ENCODE results near the gene SCYGR2.
"Not testable (repeated sequence)": the region's sequence is repeated elsewhere in the genome, so short reads cannot be mapped to it uniquely, and the experiment has no call there.

Gene SCYGR2, protein sequence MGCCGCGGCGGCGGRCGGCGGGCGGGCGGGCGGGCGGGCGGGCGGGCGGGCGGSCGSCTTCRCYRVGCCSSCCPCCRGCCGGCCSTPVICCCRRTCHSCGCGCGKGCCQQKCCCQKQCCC

DNA sequence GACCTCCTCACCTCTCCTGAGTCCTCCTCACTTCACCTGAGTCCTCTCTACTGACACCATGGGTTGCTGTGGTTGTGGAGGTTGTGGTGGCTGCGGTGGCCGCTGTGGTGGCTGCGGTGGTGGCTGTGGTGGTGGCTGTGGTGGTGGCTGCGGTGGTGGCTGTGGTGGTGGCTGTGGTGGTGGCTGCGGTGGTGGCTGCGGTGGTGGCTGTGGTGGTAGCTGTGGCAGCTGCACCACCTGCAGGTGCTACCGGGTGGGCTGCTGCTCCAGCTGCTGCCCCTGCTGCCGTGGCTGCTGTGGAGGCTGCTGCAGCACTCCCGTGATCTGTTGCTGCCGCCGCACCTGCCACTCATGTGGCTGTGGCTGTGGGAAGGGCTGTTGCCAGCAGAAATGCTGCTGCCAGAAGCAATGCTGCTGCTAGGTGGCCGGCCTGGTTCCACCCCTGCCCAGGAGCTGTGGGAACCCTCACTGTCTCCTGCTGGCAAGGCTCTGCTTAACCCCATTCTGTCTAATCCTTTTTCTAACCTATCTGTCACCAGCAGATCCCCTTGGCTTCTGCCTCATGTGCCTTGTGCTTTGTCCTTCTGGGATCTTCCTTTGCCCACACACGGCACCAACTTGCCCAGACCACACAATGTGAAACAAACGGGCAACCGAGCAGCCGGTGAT lies at the start of gene SCYGR2:
Gene SCYGR2 (plus strand): TSS at position 59 of the 669 bp plus-strand sequence. CDS start 0 bp downstream, at position 59.
- not testable (repeated sequence) for DNase-seq (ENCODE audit: low read depth in 2 of 2)

DNA sequence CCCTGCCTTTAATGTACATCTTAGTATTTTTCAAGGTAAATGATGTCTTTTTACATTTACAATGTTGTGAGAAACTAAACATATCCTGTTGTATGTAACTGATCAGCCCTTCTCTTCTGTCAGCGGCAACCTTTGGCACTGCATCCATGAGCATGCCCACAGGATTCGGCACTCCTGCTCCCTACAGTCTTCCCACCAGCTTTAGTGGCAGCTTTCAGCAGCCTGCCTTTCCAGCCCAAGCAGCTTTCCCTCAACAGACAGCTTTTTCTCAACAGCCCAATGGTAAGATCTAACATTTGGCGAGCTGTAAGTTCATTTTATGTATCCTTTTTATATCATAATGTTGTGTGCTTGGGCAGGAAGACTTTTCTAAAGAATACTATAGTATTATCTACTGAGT lies 46.9 kb upstream of the SCYGR2 start:
- DNase-seq (ENCODE audit: low read depth in 2 of 2) = no peak

DNA sequence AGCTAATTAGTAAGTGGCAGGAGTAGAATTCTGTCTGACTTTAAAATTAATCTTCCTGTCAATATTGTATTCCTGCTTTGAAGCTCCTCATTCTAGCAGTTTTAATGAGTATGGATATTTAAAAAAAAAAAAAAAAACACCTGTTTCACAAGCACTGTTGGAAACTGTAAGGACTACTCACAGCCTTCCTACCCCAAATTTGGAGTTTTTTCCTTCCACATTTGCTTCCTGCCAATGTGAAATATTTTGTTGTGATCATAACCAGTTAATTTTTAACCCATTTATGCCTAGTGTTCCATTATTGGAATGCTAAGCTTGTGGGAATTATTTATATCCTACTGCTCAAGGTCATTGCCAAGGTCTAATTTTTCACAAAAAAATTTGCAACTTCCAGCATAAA lies 36.1 kb upstream of the SCYGR2 start:
- DNase-seq (ENCODE audit: low read depth in 2 of 2) = no peak

DNA sequence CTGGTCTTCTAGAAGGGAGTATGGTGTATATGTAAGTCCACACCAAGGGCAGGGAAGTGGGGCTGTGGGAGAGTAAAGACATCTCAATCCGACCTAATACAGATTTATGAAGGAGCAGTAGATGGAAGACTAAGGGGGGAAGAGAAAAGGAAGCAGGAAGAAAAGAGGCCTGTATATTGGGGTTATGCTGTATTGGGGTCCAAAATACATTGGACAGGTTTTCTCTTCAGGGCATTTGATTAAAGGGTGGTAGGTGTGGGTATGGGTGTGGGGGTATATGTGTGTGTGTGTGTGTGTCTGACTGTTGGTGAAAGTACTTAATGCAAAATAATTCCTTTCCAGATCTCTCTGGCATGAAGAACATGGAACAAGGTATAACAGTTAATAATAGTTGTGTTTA lies 33.6 kb upstream of the SCYGR2 start:
- DNase-seq (ENCODE audit: low read depth in 2 of 2) = no peak

DNA sequence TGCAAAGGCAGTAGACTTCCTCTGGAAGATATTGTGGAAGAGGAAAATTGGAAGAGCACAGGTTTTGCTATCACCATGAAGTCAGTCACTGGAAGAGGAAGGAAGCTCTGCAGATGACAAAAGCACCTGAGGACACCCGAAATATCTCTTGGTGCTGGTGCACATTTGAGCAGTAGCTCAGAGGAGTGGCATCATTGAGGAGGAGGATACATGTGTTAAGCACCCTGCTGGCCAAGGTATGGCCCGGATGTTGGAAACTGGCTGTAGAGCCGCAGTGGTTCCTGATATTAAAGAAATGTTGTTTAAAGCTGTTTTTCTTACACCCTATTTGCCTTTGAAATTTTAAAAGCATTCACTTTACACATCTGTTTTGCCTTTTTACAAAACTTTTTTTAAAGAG lies 32.7 kb upstream of the SCYGR2 start:
- DNase-seq (ENCODE audit: low read depth in 2 of 2) = no peak

DNA sequence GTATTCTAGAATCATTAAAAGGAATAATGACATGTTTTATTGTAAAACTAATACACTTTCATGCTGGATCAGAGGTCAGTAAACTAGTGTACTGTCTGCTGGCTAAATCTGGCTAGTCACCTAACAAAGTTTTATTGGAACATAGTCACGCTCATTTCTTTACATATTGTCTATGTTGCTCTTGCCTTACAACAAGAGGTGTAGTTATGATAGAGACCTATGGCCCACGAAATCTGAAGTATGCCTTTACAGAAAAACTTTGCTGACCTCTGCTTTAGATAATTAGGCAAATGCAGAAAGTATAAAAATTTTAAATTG lies 29.9 kb upstream of the SCYGR2 start:
- no peak for DNase-seq (ENCODE audit: low read depth in 2 of 2)

DNA sequence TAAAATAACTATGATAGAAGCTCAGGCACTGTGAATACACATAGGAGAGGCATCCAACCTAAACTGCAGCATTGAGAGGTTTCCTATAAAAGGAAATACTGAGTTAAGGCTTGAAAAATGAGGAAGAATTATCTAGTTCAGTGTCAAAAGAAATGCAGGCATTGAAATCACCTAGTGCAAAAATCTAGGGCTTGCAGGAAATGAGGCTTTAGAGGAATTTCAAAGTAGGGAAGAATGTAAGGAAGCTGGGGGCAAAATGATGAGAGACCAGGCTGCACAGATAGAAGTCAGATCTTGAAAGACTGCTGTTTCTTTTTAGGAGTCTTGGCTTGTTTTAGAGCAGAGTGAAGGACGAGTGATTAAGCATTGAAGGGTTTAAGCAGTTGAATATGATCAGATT lies 28.1 kb upstream of the SCYGR2 start:
- no peak for DNase-seq (ENCODE audit: low read depth in 2 of 2)

DNA sequence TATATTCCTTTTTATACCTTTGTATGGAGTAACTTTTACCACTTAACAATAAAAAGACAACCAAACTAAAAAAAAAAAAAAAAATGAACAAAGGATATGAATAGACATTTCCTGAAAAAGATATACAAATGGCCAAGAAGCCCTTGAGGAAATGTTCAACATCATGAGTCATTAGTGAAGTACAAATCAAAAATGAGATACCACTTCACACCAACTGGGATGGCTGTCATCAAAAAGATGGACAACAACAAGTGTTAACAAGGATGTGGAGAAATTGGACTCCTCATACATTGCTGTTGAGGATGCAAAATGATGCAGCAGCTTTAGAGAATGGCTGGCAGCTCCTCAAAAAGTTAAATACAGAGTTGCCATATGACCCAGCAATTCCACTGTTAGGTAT lies 22.6 kb upstream of the SCYGR2 start:
- DNase-seq (ENCODE audit: low read depth in 2 of 2) = no peak

DNA sequence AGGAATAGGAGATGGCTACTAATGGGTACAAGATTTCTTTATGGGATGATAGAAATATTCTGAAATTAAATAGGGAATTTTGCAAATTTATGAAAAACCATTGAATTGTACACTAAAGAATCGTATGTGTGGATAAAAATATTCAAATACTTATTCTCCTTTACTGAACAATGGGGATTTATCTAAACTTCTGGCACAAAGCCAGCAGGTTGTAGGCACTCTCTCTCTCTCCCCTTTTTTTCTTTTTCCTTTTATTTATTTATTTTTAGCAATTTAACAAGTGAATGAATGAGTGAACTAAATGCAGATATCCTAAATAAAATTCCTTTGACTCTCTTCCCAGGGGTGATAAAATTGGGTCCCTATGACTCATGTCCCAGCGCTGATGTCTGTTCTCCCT lies 21.9 kb upstream of the SCYGR2 start:
- no peak for DNase-seq (ENCODE audit: low read depth in 2 of 2)

DNA sequence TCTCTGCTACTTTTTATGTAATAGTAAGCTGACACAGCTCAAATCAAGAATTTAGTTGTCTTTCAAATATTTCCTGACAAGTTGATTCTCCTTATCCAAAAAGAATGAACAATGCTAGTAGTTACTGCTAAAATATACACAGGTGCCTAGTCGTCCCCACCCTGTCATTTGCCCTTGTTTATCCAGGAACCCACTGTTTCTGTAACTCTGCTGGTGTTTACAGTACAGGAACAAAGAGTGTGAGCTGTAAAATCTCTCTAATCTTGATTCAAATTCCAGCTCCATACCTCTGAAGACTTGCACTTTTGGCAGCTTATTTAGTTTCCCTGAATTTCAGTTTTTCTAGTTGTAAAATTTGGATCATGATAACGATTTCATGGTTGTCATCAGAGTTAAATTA lies 21.1 kb upstream of the SCYGR2 start:
- no peak for DNase-seq (ENCODE audit: low read depth in 2 of 2)

DNA sequence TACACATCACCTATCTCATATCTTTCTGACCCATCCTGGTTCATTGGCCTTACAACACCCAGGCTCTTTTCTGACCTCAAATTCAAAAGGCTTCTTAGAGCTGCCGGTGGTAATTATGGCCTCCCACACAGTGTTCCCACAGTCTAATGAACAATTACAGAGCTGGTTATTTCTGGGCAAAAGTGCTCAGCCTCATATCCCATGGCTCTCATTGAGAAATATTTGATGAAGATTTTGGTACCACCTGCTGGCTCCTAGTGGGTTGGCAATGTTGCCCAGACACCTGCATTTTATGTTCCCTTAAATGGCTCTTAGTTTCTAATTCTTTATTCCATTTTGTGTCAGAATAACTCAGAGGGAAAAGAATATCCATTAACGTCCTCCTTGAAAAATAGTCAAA lies 20.1 kb upstream of the SCYGR2 start:
- DNase-seq (ENCODE audit: low read depth in 2 of 2) = no peak

DNA sequence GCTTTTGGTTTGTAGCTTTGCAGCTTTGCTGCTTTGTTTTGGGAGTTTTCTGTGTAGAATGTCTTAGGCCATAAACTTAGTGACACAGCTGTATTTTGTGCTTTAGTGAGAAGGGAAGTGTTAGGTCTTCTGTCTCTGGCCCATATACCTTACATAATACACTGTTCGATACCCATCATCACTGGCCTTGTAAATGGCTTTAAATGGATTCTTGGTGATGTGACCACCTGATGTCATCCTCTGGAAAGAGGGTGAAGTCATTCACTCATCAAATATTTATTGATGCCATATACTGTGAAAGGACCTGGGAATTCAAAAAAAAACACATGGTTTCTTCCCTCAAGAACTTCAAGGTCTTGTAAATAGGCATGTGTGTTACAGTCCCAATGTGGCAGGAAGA lies 18.9 kb upstream of the SCYGR2 start:
- no peak for DNase-seq (ENCODE audit: low read depth in 2 of 2)

DNA sequence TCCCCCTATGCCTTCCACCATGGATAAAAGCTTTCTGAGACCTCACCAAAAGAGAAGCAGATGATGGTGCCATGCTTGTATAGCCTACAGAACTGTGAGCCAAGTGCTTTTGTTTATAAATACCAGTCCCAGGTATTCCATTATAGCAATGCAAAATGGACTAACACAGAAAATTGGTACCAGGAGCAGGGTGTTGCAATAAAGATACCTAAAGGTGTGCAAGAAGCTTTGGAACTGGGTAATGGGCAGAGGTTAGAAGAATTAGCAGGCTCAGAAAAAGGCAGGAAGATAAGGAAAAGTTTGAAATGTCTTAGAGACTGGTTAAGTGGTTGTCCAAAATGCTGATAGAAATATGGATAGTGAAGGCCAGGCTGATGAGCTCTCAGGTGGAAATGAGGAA lies 16.3 kb upstream of the SCYGR2 start:
- DNase-seq (ENCODE audit: low read depth in 2 of 2) = no peak

DNA sequence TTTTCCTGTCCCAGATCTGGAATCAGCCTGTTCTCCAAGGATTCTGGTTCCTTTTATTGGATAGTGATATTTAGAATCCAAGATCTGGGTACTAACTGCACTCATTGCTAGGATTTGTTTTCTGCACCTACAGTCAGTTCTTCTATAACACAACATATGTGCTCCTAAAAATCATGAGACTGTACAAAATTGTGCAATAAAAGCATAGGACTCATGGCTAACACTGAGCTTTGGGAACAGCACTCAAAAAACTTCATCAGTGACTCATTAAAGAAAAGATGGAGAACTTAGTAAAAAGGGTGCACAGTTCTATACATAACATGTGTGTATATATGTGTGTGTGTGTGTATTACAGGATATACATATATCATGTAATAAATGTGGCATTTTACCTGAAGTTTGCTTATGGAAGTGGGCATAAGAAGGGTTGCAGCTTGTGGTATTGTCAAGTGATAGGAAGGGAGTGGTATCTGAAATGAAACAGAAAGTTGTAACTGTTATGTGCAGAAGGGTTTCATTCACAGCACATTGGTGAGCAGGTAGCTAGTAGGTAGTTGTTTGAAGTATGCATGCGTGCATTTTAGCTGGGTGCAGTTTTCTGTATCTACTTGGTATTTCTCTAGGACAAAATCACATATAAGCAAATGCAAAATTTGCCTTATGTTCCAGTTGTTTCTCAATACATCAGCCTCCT lies 5.9 kb upstream of the SCYGR2 start:
- no peak for DNase-seq (ENCODE audit: low read depth in 2 of 2)

DNA sequence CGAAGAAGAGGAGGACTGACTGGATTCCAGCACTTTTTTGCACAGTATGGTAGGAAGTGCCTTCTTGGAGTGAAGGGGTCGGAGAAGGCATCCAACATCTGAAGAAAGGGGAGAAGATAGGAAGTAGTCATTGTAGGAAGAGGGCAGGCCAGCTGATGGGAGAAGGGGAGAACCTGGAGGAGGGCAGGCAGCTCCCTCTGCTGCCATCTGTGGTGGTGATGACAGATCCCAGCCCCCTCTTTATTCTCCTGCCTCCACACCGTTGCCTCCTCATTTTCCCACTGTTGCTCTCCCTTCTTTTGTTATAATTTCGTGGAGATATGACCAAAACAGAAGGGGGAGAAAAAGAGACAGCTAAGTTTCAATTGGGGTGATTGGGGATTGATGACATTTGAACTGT lies 2.9 kb upstream of the SCYGR2 start:
- no peak for DNase-seq (ENCODE audit: low read depth in 2 of 2)

DNA sequence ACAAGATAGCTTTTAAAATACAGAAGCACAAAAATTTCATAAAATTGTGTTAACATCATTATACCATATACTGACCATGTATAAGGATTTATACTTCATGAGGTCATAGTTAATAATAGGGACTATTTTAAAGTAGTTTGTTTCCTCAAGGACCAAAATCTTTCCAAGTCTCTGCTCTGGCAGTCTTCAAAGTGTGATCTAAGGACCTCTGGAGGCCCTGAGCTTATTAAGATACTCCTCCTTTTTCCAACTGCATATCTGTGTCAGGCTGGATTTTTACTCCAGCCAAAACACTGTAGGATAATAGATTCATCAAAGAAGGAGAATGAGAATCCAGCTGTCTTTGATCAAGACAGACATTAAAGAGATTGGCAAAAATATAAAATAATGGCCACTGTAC lies 1.7 kb upstream of the SCYGR2 start:
- DNase-seq (ENCODE audit: low read depth in 2 of 2) = no peak

DNA sequence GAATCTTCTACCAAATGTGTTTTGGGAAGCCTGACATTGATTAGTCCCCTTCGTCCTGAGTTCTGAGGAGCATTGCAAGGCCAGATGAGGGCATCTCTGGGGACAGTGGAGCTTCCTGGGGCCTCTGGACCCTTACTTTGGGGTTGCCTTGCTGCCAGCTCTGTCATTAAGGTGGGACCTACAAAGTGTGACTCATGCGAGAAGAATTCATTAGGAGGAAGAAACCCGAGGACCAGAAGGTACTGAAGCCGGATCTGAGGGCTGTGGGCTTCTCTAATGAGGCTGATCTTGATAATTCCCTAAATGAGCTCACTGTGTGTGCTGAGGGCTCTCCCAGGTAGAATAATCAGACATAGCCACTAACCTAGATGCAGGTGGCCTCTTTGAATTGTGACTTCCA lies 695 bp upstream of the SCYGR2 start:
- DNase-seq (ENCODE audit: low read depth in 2 of 2) = no peak

DNA sequence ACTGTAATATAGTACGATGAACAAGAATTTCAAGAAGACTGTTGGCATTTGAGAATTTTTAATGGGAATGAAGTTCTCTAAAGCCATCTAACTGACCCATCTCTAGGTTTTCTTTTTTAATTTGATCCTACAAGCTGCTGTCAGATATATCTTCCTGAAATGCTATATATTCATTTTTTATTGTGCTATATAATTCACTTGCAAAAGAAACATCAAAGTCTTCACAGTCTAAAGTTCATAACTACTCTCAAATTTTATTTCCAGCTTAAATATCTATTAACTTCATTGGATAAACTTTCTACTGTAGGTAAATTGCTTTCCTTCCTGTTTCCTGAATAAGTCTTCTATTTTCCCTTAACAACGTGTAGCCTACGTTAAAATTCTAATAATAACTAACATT lies 3.7 kb downstream of the SCYGR2 start:
- DNase-seq (ENCODE audit: low read depth in 2 of 2) = no peak

DNA sequence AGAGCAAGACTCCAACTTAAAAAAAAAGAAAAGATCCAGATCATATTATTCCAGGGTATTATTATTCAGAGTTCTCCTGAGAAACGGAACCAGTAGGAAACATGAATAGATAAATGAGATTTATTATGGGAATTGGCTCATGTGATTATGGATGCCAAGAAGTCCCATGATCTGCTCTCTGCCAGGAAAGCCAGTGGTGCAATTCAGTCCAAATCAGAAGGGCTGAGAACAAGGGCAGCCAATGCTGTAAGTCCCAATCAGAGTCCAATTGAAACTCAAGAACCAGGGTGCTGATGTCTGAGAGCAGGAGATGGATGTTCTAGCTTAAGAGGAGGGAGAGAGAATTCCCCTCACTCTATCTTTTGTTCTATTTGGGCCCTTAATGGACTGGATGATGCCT lies 7.8 kb downstream of the SCYGR2 start:
- no peak for DNase-seq (ENCODE audit: low read depth in 2 of 2)

DNA sequence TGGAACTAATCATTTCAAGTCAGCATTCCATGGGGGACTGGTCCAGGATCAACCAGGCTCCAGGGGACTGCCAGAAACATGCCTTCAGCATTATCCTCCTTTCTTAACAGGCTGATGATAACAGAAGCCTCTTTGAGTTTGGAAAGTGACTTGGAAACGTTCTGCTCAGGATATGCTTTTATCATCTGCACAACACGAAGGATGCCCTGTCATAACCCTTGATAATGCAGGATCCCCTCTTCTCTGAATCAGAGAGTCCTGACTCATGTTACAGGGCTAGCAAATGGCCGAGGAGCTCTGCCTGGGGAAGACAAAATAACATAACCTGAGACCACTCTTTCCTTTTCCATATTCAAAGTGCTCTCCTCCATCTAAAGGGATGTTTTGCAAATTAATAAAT lies 9.2 kb downstream of the SCYGR2 start:
- DNase-seq (ENCODE audit: low read depth in 2 of 2) = no peak

DNA sequence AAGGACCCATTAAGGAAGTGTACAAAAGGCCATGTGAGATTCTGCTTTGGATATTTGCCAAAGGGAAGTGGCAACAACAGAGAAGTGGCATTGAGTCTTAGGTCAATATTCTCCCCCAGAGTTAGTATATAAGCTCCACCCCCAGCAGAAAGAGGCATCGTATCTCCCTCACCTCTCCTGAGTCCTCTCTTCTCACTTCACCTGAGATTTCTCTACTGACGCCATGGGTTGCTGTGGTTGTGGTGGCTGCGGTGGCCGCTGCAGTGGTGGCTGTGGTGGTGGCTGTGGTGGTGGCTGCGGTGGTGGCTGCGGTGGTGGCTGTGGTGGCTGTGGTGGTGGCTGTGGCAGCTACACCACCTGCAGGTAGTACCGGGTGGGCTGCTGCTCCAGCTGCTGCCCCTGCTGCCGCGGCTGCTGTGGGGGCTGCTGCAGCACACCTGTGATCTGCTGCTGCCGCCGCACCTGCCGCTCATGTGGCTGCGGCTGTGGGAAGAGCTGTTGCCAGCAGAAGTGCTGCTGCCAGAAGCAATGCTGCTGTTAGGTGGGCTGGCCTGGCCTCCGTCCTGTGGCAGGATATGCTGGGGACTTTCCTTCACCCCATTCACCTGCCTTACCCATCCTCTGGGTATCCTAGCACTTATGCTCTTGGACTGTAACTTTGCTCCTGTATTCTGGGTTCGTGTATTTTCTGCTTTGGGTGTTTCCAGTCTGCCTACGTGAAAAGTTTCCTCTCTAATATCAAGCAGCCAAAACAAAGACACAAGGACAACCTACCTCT lies 10.1 kb downstream of the SCYGR2 start:
- DNase-seq (ENCODE audit: low read depth in 2 of 2) = no peak

DNA sequence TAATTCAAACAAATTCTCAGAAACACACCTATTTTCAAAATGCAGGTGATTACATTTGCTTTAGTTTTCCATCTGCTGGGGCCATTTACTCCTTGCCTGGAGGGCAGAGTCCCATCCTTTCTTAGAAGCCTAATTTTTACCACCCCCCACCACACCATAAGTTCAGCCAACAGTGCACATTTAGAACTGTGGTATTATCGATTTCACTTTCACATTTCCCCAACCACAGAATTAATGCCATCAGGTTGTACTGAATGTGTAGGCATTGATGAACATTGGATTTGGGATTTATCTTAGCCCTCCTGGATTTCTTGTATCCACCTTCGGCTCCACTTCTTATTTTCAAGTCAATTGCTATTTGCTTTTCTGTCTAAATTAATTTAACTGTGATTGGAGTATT lies 11.4 kb downstream of the SCYGR2 start:
- DNase-seq (ENCODE audit: low read depth in 2 of 2) = no peak

Measured in stimulated activated CD8-positive, alpha-beta memory T cell treated with anti-CD3 and anti-CD28 coated beads, Interleukin-2, amount 100 ng/mL, for 1 hour (primary cell).